GM19452 (cell line): ENCODE results near the gene RD3L.

ENCODE experiments used
- ATAC-seq: cut with Tn5 transposase; IDR thresholded peaks from one replicate; pipeline ENCODE4 v1.9.1; 2021; ENCODE audit not compliant: unreplicated experiment

The RD3L gene

GRCh38 chr14:103896578-103896977 lies 45.8 kb downstream of the RD3L start:
- no peak for ATAC-seq

GRCh38 chr14:103894723-103895059 lies 47.6 kb downstream of the RD3L start:
- no peak for ATAC-seq

GRCh38 chr14:103894034-103894722 lies 48.2 kb downstream of the RD3L start:
- no peak for ATAC-seq

GRCh38 chr14:103892247-103892646 lies 50.1 kb downstream of the RD3L start:
- ATAC-seq: no peak

- no peak for ATAC-seq
These were observed 50.6 kb downstream of the RD3L start for GRCh38 chr14:103891667-103892215.

- ATAC-seq: no peak
These were observed 51.3 kb downstream of the RD3L start for GRCh38 chr14:103890821-103891666.
